GM19351 (cell line): ENCODE measurements around the gene GAB2.
"Not testable (repeated sequence)": the region's sequence is repeated elsewhere in the genome, so short reads cannot be mapped to it uniquely, and the experiment has no call there.

Source experiments
- ATAC-seq: cut with Tn5 transposase; IDR thresholded peaks from one replicate; pipeline ENCODE4 v1.9.1; 2021; ENCODE audit warnings: mild to moderate bottlenecking, moderate library complexity; ENCODE audit not compliant: unreplicated experiment

GAB2 gene

GRCh38 chr11:78290293-78291176, 127.1 kb downstream of the GAB2 start:
- peak; percentile 85 for ATAC-seq

- no peak for ATAC-seq
Observed at GRCh38 chr11:78289552-78290292, 127.9 kb downstream of the GAB2 start.

- no peak for ATAC-seq
Observed at GRCh38 chr11:78284260-78284659, 133.4 kb downstream of the GAB2 start.

GRCh38 chr11:78282821-78283220, 134.8 kb downstream of the GAB2 start:
- no peak for ATAC-seq

- no peak for ATAC-seq
Observed at GRCh38 chr11:78281511-78281910, 136.1 kb downstream of the GAB2 start.

GRCh38 chr11:78277314-78277994, 140.2 kb downstream of the GAB2 start:
- no peak for ATAC-seq

- no peak for ATAC-seq
Observed at GRCh38 chr11:78276311-78276710, 141.3 kb downstream of the GAB2 start.

- ATAC-seq, result no peak
Observed at GRCh38 chr11:78274739-78275138, 142.9 kb downstream of the GAB2 start.

- ATAC-seq, result not testable (repeated sequence)
Observed at GRCh38 chr11:78272625-78273269, 144.9 kb downstream of the GAB2 start.

- not testable (repeated sequence) for ATAC-seq
Observed at GRCh38 chr11:78271801-78272200, 145.8 kb downstream of the GAB2 start.

- no peak for ATAC-seq
Observed at GRCh38 chr11:78270971-78271370, 146.6 kb downstream of the GAB2 start.

- no peak for ATAC-seq
Observed at GRCh38 chr11:78269806-78270205, 147.8 kb downstream of the GAB2 start.

GRCh38 chr11:78268591-78269410, 148.8 kb downstream of the GAB2 start:
- no peak for ATAC-seq

- no peak for ATAC-seq
Observed at GRCh38 chr11:78266451-78266850, 151.2 kb downstream of the GAB2 start.

- ATAC-seq, result no peak
Observed at GRCh38 chr11:78265326-78265725, 152.3 kb downstream of the GAB2 start.

- peak; percentile 47 for ATAC-seq
Observed at GRCh38 chr11:78262691-78263090, 154.9 kb downstream of the GAB2 start.

- no peak for ATAC-seq
Observed at GRCh38 chr11:78262238-78262637, 155.4 kb downstream of the GAB2 start.

- ATAC-seq, result no peak
Observed at GRCh38 chr11:78261828-78262227, 155.8 kb downstream of the GAB2 start.

GRCh38 chr11:78261367-78261766, 156.3 kb downstream of the GAB2 start:
- ATAC-seq, result no peak
